Measurements from ENCODE around the gene KBTBD2.

- TF ChIP-seq CTCF (IDR thresholded peaks at IDR 0.05) (no peak), POLR2A (IDR thresholded peaks at IDR 0.05) (no peak)
Measured at GRCh38 chr7:32858648-32859047, 32.9 kb downstream of the KBTBD2 start.
